ENCODE data around the gene ARID5B. TPM values are rescaled to one million over a fixed set of nuclear protein-coding genes. Genes with fewer than 3 reads are reported as not detected.

Gene ARID5B
- polyA plus RNA-seq, 3 donors = 1.00 to 2.5 (median 1.5) TPM

- WGBS (ENCODE audit: insufficient coverage) = 50% methylated on average over 2 of the region's 3 CpGs
- no peak for DNase-seq
- Histone ChIP-seq H4K20me1 (ENCODE audit: insufficient read depth, low read length) (no peaks in the 10 kb centered on the region), H3K36me3 (replicated peaks in 1 of 2; ENCODE audit: control insufficient read depth in 1 of 2, insufficient read depth in 2 of 2, low read length in 2 of 2) (no peaks in the 10 kb centered on the region), H3K4me3 (replicated peaks in 1 of 3; ENCODE audit: low read depth in 2 of 3, low read length in 3 of 3) (no peak overlapping the region), H3K9me3 (replicated peaks in 1 of 2; ENCODE audit: control insufficient read depth in 1 of 2, insufficient read depth in 1 of 2, low read length in 2 of 2) (no peaks in the 10 kb centered on the region), H3K4me2 (replicated peaks; ENCODE audit: extremely low read depth, low read length, poor library complexity, severe bottlenecking) (no peak overlapping the region), H2AFZ (ENCODE audit: insufficient read depth, low read depth, low read length, poor library complexity, severe bottlenecking) (no peak overlapping the region), H3K27ac (ENCODE audit: low read depth in 1 of 2, low read length in 2 of 2) (no peak overlapping the region), H3K9ac (ENCODE audit: insufficient read depth, low read length, poor library complexity, severe bottlenecking) (no peak overlapping the region), H3K27me3 (ENCODE audit: control insufficient read depth in 2 of 2, insufficient read depth in 2 of 2, low read length in 2 of 2) (no peaks in the 10 kb centered on the region), H3K4me1 (ENCODE audit: control insufficient read depth in 1 of 2, insufficient read depth in 2 of 2, low read length in 2 of 2) (peaks cover 21 to 34% of the 10 kb centered on the region in 2 donors), H3K79me2 (ENCODE audit: insufficient read depth, low read length) (no peaks in the 10 kb centered on the region)
- H3K4me3 Mint-ChIP-seq = no peak overlapping the region
- H3K27ac Mint-ChIP-seq = no peak overlapping the region
- H3K9me3 Mint-ChIP-seq = peaks cover 0 to 4% (median 0%) of the 10 kb centered on the region in 7 donors
- H3K4me1 Mint-ChIP-seq = peaks cover 39% of the 10 kb centered on the region
- intact Hi-C loops (cut with micrococcal nuclease) = no loop called here
- H3K36me3 Mint-ChIP-seq = peaks cover 6 to 25% of the 10 kb centered on the region in 2 donors
- no peak for TF ChIP-seq CTCF (IDR thresholded peaks at IDR 0.05)
- H3K27me3 Mint-ChIP-seq (ENCODE audit: low read depth in 3 of 3) = no peaks in the 10 kb centered on the region
Observed at GRCh38 chr10:61936770-61937169, 35.3 kb downstream of the ARID5B start.

- Mint-ChIP-seq H3K27me3 (ENCODE audit: low read depth in 3 of 3) (no peaks in the 10 kb centered on the region), H3K9me3 (peaks cover 0 to 4% (median 0%) of the 10 kb centered on the region in 7 donors), H3K4me3 (no peak overlapping the region), H3K36me3 (peaks cover 6 to 18% of the 10 kb centered on the region in 2 donors), H3K4me1 (peaks cover 47% of the 10 kb centered on the region), H3K27ac (peak overlapping the region in 2 of 7 donors; percentile 1 to 65)
- Histone ChIP-seq H3K9me3 (replicated peaks in 1 of 2; ENCODE audit: control insufficient read depth in 1 of 2, insufficient read depth in 1 of 2, low read length in 2 of 2) (no peaks in the 10 kb centered on the region), H3K27me3 (ENCODE audit: control insufficient read depth in 2 of 2, insufficient read depth in 2 of 2, low read length in 2 of 2) (no peaks in the 10 kb centered on the region), H3K4me2 (replicated peaks; ENCODE audit: extremely low read depth, low read length, poor library complexity, severe bottlenecking) (no peak overlapping the region), H2AFZ (ENCODE audit: insufficient read depth, low read depth, low read length, poor library complexity, severe bottlenecking) (no peak overlapping the region), H3K36me3 (replicated peaks in 1 of 2; ENCODE audit: control insufficient read depth in 1 of 2, insufficient read depth in 2 of 2, low read length in 2 of 2) (no peaks in the 10 kb centered on the region), H3K27ac (ENCODE audit: low read depth in 1 of 2, low read length in 2 of 2) (no peak overlapping the region), H3K9ac (ENCODE audit: insufficient read depth, low read length, poor library complexity, severe bottlenecking) (no peak overlapping the region), H4K20me1 (ENCODE audit: insufficient read depth, low read length) (no peaks in the 10 kb centered on the region), H3K4me1 (ENCODE audit: control insufficient read depth in 1 of 2, insufficient read depth in 2 of 2, low read length in 2 of 2) (peaks cover 31 to 44% of the 10 kb centered on the region in 2 donors), H3K4me3 (replicated peaks in 1 of 3; ENCODE audit: low read depth in 2 of 3, low read length in 3 of 3) (no peak overlapping the region), H3K79me2 (ENCODE audit: insufficient read depth, low read length) (no peaks in the 10 kb centered on the region)
- intact Hi-C loops (cut with micrococcal nuclease) = no loop called here
- no peak for DNase-seq
- no peak for TF ChIP-seq CTCF (IDR thresholded peaks at IDR 0.05)
- WGBS (ENCODE audit: insufficient coverage) = no CpG with 5 or more reads among the region's 1 CpG
Observed at GRCh38 chr10:61937631-61938351, 36.3 kb downstream of the ARID5B start.
